Measurements from ENCODE around the gene ECHS1. TPM values are rescaled to one million over a fixed set of nuclear protein-coding genes. Genes with fewer than 3 reads are reported as not detected.

Gene ECHS1
- total and polyA plus RNA-seq, 2 experiments from 2014 or later: 82.2 to 150 TPM

- TF ChIP-seq EZH2phosphoT487 (IDR thresholded peaks at IDR 0.05; ENCODE audit: insufficient read depth, low read depth) (no peak), EZH2 (IDR thresholded peaks at IDR 0.05; ENCODE audit: insufficient read depth, poor library complexity, severe bottlenecking) (no peak)
- in situ Hi-C loops (cut with MboI): no loop called here
- Histone ChIP-seq H3K4me3 (no peak overlapping the region), H3K9ac (no peak overlapping the region), H3K27ac (no peak overlapping the region), H3K9me2 (ENCODE audit: insufficient read depth) (no peaks in the 10 kb centered on the region), H3K9me3 (ENCODE audit: low read depth) (no peaks in the 10 kb centered on the region), H3F3A (ENCODE audit: insufficient read depth) (no peaks in the 10 kb centered on the region), H3K36me3 (ENCODE audit: low read depth) (no peaks in the 10 kb centered on the region), H2AFZ (no peak overlapping the region), H3K79me2 (ENCODE audit: insufficient read depth) (no peaks in the 10 kb centered on the region), H3K27me3 (replicated peaks; ENCODE audit: insufficient read depth) (peaks cover 14% of the 10 kb centered on the region), H4K20me1 (ENCODE audit: insufficient read depth) (no peaks in the 10 kb centered on the region), H3K4me1 (ENCODE audit: insufficient read depth) (no peaks in the 10 kb centered on the region), H3K4me2 (ENCODE audit: unreplicated experiment) (no peak overlapping the region)
- no peak for DNase-seq
- WGBS, 2 experiments (ENCODE audit: low coverage in 1 of 2, low lambda C conversion rate in 2 of 2, missing lambda C conversion rate in 2 of 2): 13 to 25% methylated on average over 7 to 9 of the region's 9 CpGs
These were observed 23.6 kb downstream of the ECHS1 start for GRCh38 chr10:133349577-133350011.

- in situ Hi-C loops (cut with MboI): no loop called here
- Histone ChIP-seq H3F3A (ENCODE audit: insufficient read depth) (no peaks in the 10 kb centered on the region), H3K27ac (no peak overlapping the region), H3K36me3 (ENCODE audit: low read depth) (no peaks in the 10 kb centered on the region), H3K79me2 (ENCODE audit: insufficient read depth) (no peaks in the 10 kb centered on the region), H3K9ac (no peak overlapping the region), H3K4me1 (ENCODE audit: insufficient read depth) (no peaks in the 10 kb centered on the region), H3K9me2 (ENCODE audit: insufficient read depth) (no peaks in the 10 kb centered on the region), H3K9me3 (ENCODE audit: low read depth) (no peaks in the 10 kb centered on the region), H3K4me2 (ENCODE audit: unreplicated experiment) (no peak overlapping the region), H3K27me3 (replicated peaks; ENCODE audit: insufficient read depth) (peaks cover 14% of the 10 kb centered on the region), H2AFZ (no peak overlapping the region), H3K4me3 (no peak overlapping the region), H4K20me1 (ENCODE audit: insufficient read depth) (no peaks in the 10 kb centered on the region)
- WGBS, 2 experiments (ENCODE audit: low coverage in 1 of 2, low lambda C conversion rate in 2 of 2, missing lambda C conversion rate in 2 of 2): 57 to 61% methylated on average over 8 of the region's 8 CpGs
- DNase-seq: no peak
- TF ChIP-seq EZH2phosphoT487 (IDR thresholded peaks at IDR 0.05; ENCODE audit: insufficient read depth, low read depth) (no peak), EZH2 (IDR thresholded peaks at IDR 0.05; ENCODE audit: insufficient read depth, poor library complexity, severe bottlenecking) (no peak)
These were observed 24.0 kb downstream of the ECHS1 start for GRCh38 chr10:133349160-133349568.

GRCh38 chr10:133347710-133348517, 25.2 kb downstream of the ECHS1 start:
- no peaks in the 10 kb centered on the region for H3K4me1 ChIP-seq (ENCODE audit: insufficient read depth)
- H3F3A ChIP-seq (ENCODE audit: insufficient read depth): no peaks in the 10 kb centered on the region
- TF ChIP-seq EZH2phosphoT487 (IDR thresholded peaks at IDR 0.05; ENCODE audit: insufficient read depth, low read depth) (no peak), EZH2 (IDR thresholded peaks at IDR 0.05; ENCODE audit: insufficient read depth, poor library complexity, severe bottlenecking) (no peak)
- H3K9me2 ChIP-seq (ENCODE audit: insufficient read depth): no peaks in the 10 kb centered on the region
- H3K27ac ChIP-seq: no peak overlapping the region
- H3K9ac ChIP-seq: no peak overlapping the region
- no peak overlapping the region for H3K4me2 ChIP-seq (ENCODE audit: unreplicated experiment)
- no peaks in the 10 kb centered on the region for H3K36me3 ChIP-seq (ENCODE audit: low read depth)
- no peak overlapping the region for H3K4me3 ChIP-seq
- 35 to 46% methylated on average over 12 to 16 of the region's 16 CpGs for WGBS, 2 experiments (ENCODE audit: low coverage in 1 of 2, low lambda C conversion rate in 2 of 2, missing lambda C conversion rate in 2 of 2)
- peaks cover 22% of the 10 kb centered on the region for H3K27me3 ChIP-seq (replicated peaks; ENCODE audit: insufficient read depth)
- DNase-seq: no peak
- in situ Hi-C loops (cut with MboI): no loop called here
- no peaks in the 10 kb centered on the region for H3K79me2 ChIP-seq (ENCODE audit: insufficient read depth)
- H2AFZ ChIP-seq: no peak overlapping the region
- H3K9me3 ChIP-seq (ENCODE audit: low read depth): no peaks in the 10 kb centered on the region
- H4K20me1 ChIP-seq (ENCODE audit: insufficient read depth): no peaks in the 10 kb centered on the region

GRCh38 chr10:133346413-133346812, 26.7 kb downstream of the ECHS1 start:
- no peak overlapping the region for H3K4me3 ChIP-seq
- H4K20me1 ChIP-seq (ENCODE audit: insufficient read depth): no peaks in the 10 kb centered on the region
- no peaks in the 10 kb centered on the region for H3F3A ChIP-seq (ENCODE audit: insufficient read depth)
- no peaks in the 10 kb centered on the region for H3K9me3 ChIP-seq (ENCODE audit: low read depth)
- in situ Hi-C loops (cut with MboI): no loop called here
- H2AFZ ChIP-seq: no peak overlapping the region
- H3K27me3 ChIP-seq (replicated peaks; ENCODE audit: insufficient read depth): peaks cover 25% of the 10 kb centered on the region
- no peaks in the 10 kb centered on the region for H3K79me2 ChIP-seq (ENCODE audit: insufficient read depth)
- no peak overlapping the region for H3K9ac ChIP-seq
- no peaks in the 10 kb centered on the region for H3K4me1 ChIP-seq (ENCODE audit: insufficient read depth)
- no peak overlapping the region for H3K4me2 ChIP-seq (ENCODE audit: unreplicated experiment)
- no peak for DNase-seq
- H3K9me2 ChIP-seq (ENCODE audit: insufficient read depth): no peaks in the 10 kb centered on the region
- H3K36me3 ChIP-seq (ENCODE audit: low read depth): no peaks in the 10 kb centered on the region
- no peak overlapping the region for H3K27ac ChIP-seq
- no peak for TF ChIP-seq EZH2 (IDR thresholded peaks at IDR 0.05; ENCODE audit: insufficient read depth, poor library complexity, severe bottlenecking)
- no peak for TF ChIP-seq EZH2phosphoT487 (IDR thresholded peaks at IDR 0.05; ENCODE audit: insufficient read depth, low read depth)
- 34 to 57% methylated on average over 7 to 11 of the region's 11 CpGs for WGBS, 2 experiments (ENCODE audit: low coverage in 1 of 2, low lambda C conversion rate in 2 of 2, missing lambda C conversion rate in 2 of 2)

Measured in GM23248 (cell line).